Trophoblast cell (in vitro differentiated cells and primary cell): ENCODE results near the gene ASH1L.

Experiments used
- DNase-seq, 2 donors: peaks; one replicate each; pipeline ENCODE4 v3.0.0-alpha.2; 2016
- H2AFZ ChIP-seq: 2 replicates; pipeline ENCODE4 v1.6.1; 2013; ENCODE audit warnings: low read length, moderate library complexity, mild to moderate bottlenecking; ENCODE audit not compliant: insufficient read depth, poor library complexity
- H2AK5ac ChIP-seq: 2 replicates; pipeline ENCODE4 v1.6.1; 2013; ENCODE audit warnings: mild to moderate bottlenecking, low read length
- H2BK120ac ChIP-seq: 2 replicates; pipeline ENCODE4 v1.6.1; 2013; ENCODE audit warnings: low read length, mild to moderate bottlenecking, moderate library complexity; ENCODE audit not compliant: insufficient read depth, poor library complexity
- H2BK12ac ChIP-seq: 2 replicates; pipeline ENCODE4 v1.6.1; 2013; ENCODE audit warnings: mild to moderate bottlenecking, low read length, moderate library complexity
- H2BK5ac ChIP-seq: 2 replicates; pipeline ENCODE4 v1.6.1; 2013; ENCODE audit warnings: low read length, low read depth, moderate library complexity, mild to moderate bottlenecking; ENCODE audit not compliant: poor library complexity
- H3K14ac ChIP-seq: 2 replicates; pipeline ENCODE4 v1.6.1; 2013; ENCODE audit warnings: mild to moderate bottlenecking, low read length
- H3K18ac ChIP-seq: 2 replicates; pipeline ENCODE4 v1.6.1; 2013; ENCODE audit warnings: mild to moderate bottlenecking, low read length
- H3K23ac ChIP-seq: 2 replicates; pipeline ENCODE4 v1.6.1; 2013; ENCODE audit warnings: low read length
- H3K27ac ChIP-seq: 2 replicates; pipeline ENCODE4 v1.5.1; 2013; ENCODE audit warnings: low read depth, mild to moderate bottlenecking, inconsistent platforms, low read length, moderate library complexity
- H3K27me3 ChIP-seq: 2 replicates; pipeline ENCODE4 v1.6.1; 2013; ENCODE audit warnings: inconsistent platforms, mild to moderate bottlenecking, low read length, moderate library complexity; ENCODE audit not compliant: insufficient read depth
- H3K36me3 ChIP-seq, 2 experiments: 1 replicate in 1 of 2; 2 replicates in 1 of 2; pipeline ENCODE4 v1.6.1; 2013; ENCODE audit warnings: low read length in 2 of 2, mild to moderate bottlenecking in 2 of 2, moderate library complexity in 1 of 2; ENCODE audit not compliant: insufficient read depth in 2 of 2, control insufficient read depth in 1 of 2
- H3K4ac ChIP-seq: 2 replicates; pipeline ENCODE4 v1.6.1; 2013; ENCODE audit warnings: low read depth, mild to moderate bottlenecking, low read length, moderate library complexity
- H3K4me1 ChIP-seq, 2 experiments: 1 replicate in 1 of 2; 2 replicates in 1 of 2; pipeline ENCODE4 v1.6.1; 2013; ENCODE audit warnings: low read length in 2 of 2, mild to moderate bottlenecking in 2 of 2, moderate library complexity in 1 of 2; ENCODE audit not compliant: insufficient read depth in 2 of 2, control insufficient read depth in 1 of 2
- H3K4me2 ChIP-seq: 2 replicates; pipeline ENCODE4 v1.6.1; 2013; ENCODE audit warnings: inconsistent platforms, mild to moderate bottlenecking, low read length, moderate library complexity
- H3K4me3 ChIP-seq: 2 replicates; pipeline ENCODE4 v1.5.1; 2013; ENCODE audit warnings: mild to moderate bottlenecking, low read depth, low read length, inconsistent platforms
- H3K79me1 ChIP-seq: one replicate; pipeline ENCODE4 v1.6.1; 2013; ENCODE audit warnings: low read length
- H3K79me2 ChIP-seq: 2 replicates; pipeline ENCODE4 v1.6.1; 2013; ENCODE audit warnings: low read length, mild to moderate bottlenecking; ENCODE audit not compliant: control insufficient read depth, insufficient read depth, poor library complexity
- H3K9ac ChIP-seq: 2 replicates; pipeline ENCODE4 v1.6.1; 2013; ENCODE audit warnings: mild to moderate bottlenecking, low read length
- H3K9me3 ChIP-seq: 2 replicates; pipeline ENCODE4 v1.6.1; 2013; ENCODE audit warnings: low read depth, mild to moderate bottlenecking, control low read depth, inconsistent platforms, low read length; ENCODE audit not compliant: insufficient read depth
- H4K12ac ChIP-seq: 2 replicates; pipeline ENCODE4 v1.6.1; 2013; ENCODE audit warnings: low read depth, mild to moderate bottlenecking, low read length, moderate library complexity
- H4K8ac ChIP-seq: 2 replicates; pipeline ENCODE4 v1.6.1; 2013; ENCODE audit warnings: low read depth, mild to moderate bottlenecking, low read length, moderate library complexity
- H4K91ac ChIP-seq: one replicate; pipeline ENCODE4 v1.6.1; 2013; ENCODE audit warnings: low read depth, mild to moderate bottlenecking, low read length, moderate library complexity
- WGBS: extraction: QIAGEN DNeasy Blood & Tissue Kit; methylation state at CpG from one replicate; pipeline ENCODE4 v1.1.7; 2013; ENCODE audit warnings: missing lambda C conversion rate; ENCODE audit not compliant: insufficient read length, insufficient coverage; ENCODE audit errors: extremely low coverage; 5-methylcytosine and 5-hydroxymethylcytosine counted together

ASH1L gene

GRCh38 chr1:155322953-155323728 lies 239.5 kb downstream of the ASH1L start:
- Histone ChIP-seq H3K4ac (peak overlapping the region; percentile 73), H3K79me2 (peaks cover 14% of the 10 kb centered on the region), H2AFZ (no peak overlapping the region), H3K14ac (peak overlapping the region; percentile 61), H3K23ac (no peak overlapping the region), H2BK120ac (peak overlapping the region; percentile 76), H2BK12ac (no peak overlapping the region), H2AK5ac (peak overlapping the region; percentile 61), H3K9me3 (no peaks in the 10 kb centered on the region), H3K4me2 (peak overlapping the region; percentile 100), H4K91ac (peak overlapping the region; percentile 97), H3K79me1 (peaks cover 18% of the 10 kb centered on the region), H3K18ac (peak overlapping the region; percentile 79), H4K8ac (peak overlapping the region; percentile 83), H3K36me3 (peaks cover 45 to 52% of the 10 kb centered on the region in 2 experiments), H3K27me3 (no peaks in the 10 kb centered on the region), H4K12ac (peak overlapping the region; percentile 56), H2BK5ac (peak overlapping the region; percentile 84), H3K4me1 (peaks cover 6 to 20% of the 10 kb centered on the region in 2 experiments), H3K27ac (peak overlapping the region; percentile 92), H3K4me3 (peak overlapping the region; percentile 87), H3K9ac (peak overlapping the region; percentile 75)
- no CpG with 5 or more reads among the region's 58 CpGs for WGBS
- DNase-seq, result peak; percentile 93 to 94

DNA sequence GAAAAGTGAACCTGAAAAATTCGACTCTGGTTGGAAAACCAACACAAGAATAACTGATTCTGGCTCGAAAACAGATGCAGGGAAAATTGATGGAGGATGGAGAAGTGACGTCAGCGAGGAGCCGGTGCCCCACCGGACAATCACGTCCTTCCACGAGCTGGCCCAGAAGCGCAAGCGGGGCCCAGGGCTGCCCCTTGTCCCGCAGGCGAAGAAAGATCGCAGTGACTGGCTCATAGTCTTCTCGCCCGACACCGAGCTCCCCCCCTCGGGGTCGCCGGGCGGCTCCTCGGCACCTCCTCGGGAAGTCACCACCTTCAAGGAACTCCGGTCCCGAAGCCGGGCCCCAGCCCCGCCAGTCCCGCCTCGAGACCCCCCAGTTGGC lies 240.0 kb downstream of the ASH1L start:
- H2BK5ac ChIP-seq, result no peak overlapping the region
- H3K23ac ChIP-seq, result no peak overlapping the region
- DNase-seq, result peak in 1 of 2 donors; percentile 17
- no peak overlapping the region for H2AFZ ChIP-seq
- peaks cover 18% of the 10 kb centered on the region for H3K79me1 ChIP-seq
- H3K4me1 ChIP-seq, result peaks cover 6 to 20% of the 10 kb centered on the region in 2 experiments
- H2BK120ac ChIP-seq, result no peak overlapping the region
- peak overlapping the region; percentile 40 for H3K4me3 ChIP-seq
- peaks cover 44 to 50% of the 10 kb centered on the region in 2 experiments for H3K36me3 ChIP-seq
- WGBS, result no CpG with 5 or more reads among the region's 28 CpGs
- H3K9me3 ChIP-seq, result no peaks in the 10 kb centered on the region
- H2BK12ac ChIP-seq, result no peak overlapping the region
- peak overlapping the region; percentile 40 for H4K8ac ChIP-seq
- H4K91ac ChIP-seq, result no peak overlapping the region
- no peak overlapping the region for H3K14ac ChIP-seq
- H3K4me2 ChIP-seq, result peak overlapping the region; percentile 100
- H4K12ac ChIP-seq, result no peak overlapping the region
- H3K9ac ChIP-seq, result no peak overlapping the region
- H3K4ac ChIP-seq, result no peak overlapping the region
- peak overlapping the region; percentile 92 for H3K27ac ChIP-seq
- H3K18ac ChIP-seq, result no peak overlapping the region
- H2AK5ac ChIP-seq, result no peak overlapping the region
- H3K79me2 ChIP-seq, result peaks cover 14% of the 10 kb centered on the region
- no peaks in the 10 kb centered on the region for H3K27me3 ChIP-seq

- H3K14ac ChIP-seq, result no peak overlapping the region
- no peaks in the 10 kb centered on the region for H3K9me3 ChIP-seq
- H3K27me3 ChIP-seq, result no peaks in the 10 kb centered on the region
- no peak overlapping the region for H4K8ac ChIP-seq
- peak overlapping the region; percentile 46 for H2AK5ac ChIP-seq
- peak overlapping the region; percentile 100 for H3K4me2 ChIP-seq
- no peak overlapping the region for H2BK12ac ChIP-seq
- H3K9ac ChIP-seq, result peak overlapping the region; percentile 5
- no peak overlapping the region for H2BK120ac ChIP-seq
- H3K36me3 ChIP-seq, result peaks cover 44 to 52% of the 10 kb centered on the region in 2 experiments
- peaks cover 18% of the 10 kb centered on the region for H3K79me1 ChIP-seq
- no peak overlapping the region for H4K12ac ChIP-seq
- H3K27ac ChIP-seq, result no peak overlapping the region
- H2AFZ ChIP-seq, result no peak overlapping the region
- H2BK5ac ChIP-seq, result no peak overlapping the region
- H4K91ac ChIP-seq, result no peak overlapping the region
- whole genome bisulfite sequencing, result no CpG with 5 or more reads among the region's 27 CpGs
- no peak overlapping the region for H3K4me3 ChIP-seq
- H3K4me1 ChIP-seq, result peaks cover 6 to 20% of the 10 kb centered on the region in 2 experiments
- peaks cover 14% of the 10 kb centered on the region for H3K79me2 ChIP-seq
- no peak overlapping the region for H3K4ac ChIP-seq
- H3K18ac ChIP-seq, result no peak overlapping the region
- no peak for DNase-seq
- no peak overlapping the region for H3K23ac ChIP-seq
Measured at GRCh38 chr1:155321639-155322503, 240.7 kb downstream of the ASH1L start.

GRCh38 chr1:155320661-155321617 lies 241.7 kb downstream of the ASH1L start, which contains the start of gene RUSC1:
Gene RUSC1, plus strand, starts transcription at chr1:155320894. Its CDS starts 880 bp downstream, at chr1:155321774.
- H3K9me3 ChIP-seq, result no peaks in the 10 kb centered on the region
- DNase-seq, result peak; percentile 31 to 59
- no peak within 1 kb of the TSS for H3K9ac ChIP-seq
- H3K27ac ChIP-seq, result no peak within 1 kb of the TSS
- no peak within 1 kb of the TSS for H2AFZ ChIP-seq
- H3K79me2 ChIP-seq, result peaks cover 14% of the 10 kb centered on the region
- H4K8ac ChIP-seq, result no peak within 1 kb of the TSS
- no peak within 1 kb of the TSS for H2BK5ac ChIP-seq
- no peak within 1 kb of the TSS for H3K4me3 ChIP-seq
- H2AK5ac ChIP-seq, result no peak within 1 kb of the TSS
- no peak within 1 kb of the TSS for H2BK120ac ChIP-seq
- no peak within 1 kb of the TSS for H3K4ac ChIP-seq
- H4K12ac ChIP-seq, result no peak within 1 kb of the TSS
- H3K27me3 ChIP-seq, result no peaks in the 10 kb centered on the region
- H3K4me2 ChIP-seq, result peak within 1 kb of the TSS; percentile 42
- H3K36me3 ChIP-seq, result peaks cover 37 to 45% of the 10 kb centered on the region in 2 experiments
- H3K14ac ChIP-seq, result no peak within 1 kb of the TSS
- H4K91ac ChIP-seq, result no peak within 1 kb of the TSS
- H2BK12ac ChIP-seq, result no peak within 1 kb of the TSS
- no peak within 1 kb of the TSS for H3K23ac ChIP-seq
- H3K79me1 ChIP-seq, result peaks cover 18% of the 10 kb centered on the region
- H3K18ac ChIP-seq, result no peak within 1 kb of the TSS
- no CpG with 5 or more reads among the region's 51 CpGs for WGBS
- peaks cover 6 to 20% of the 10 kb centered on the region in 2 experiments for H3K4me1 ChIP-seq
